Measurements from ENCODE around the gene USP14.

- TF ChIP-seq EZH2 (IDR thresholded peaks at IDR 0.05; ENCODE audit: insufficient read depth, poor library complexity, severe bottlenecking) (no peak), EZH2phosphoT487 (IDR thresholded peaks at IDR 0.05; ENCODE audit: insufficient read depth, low read depth) (no peak)
Measured at GRCh38 chr18:156514-157230, 1.7 kb upstream of the USP14 start.

Measured in GM23248 (cell line).